ENCODE results near the gene ANG. TPM values are rescaled to one million over a fixed set of nuclear protein-coding genes. Genes with fewer than 3 reads are reported as not detected.
"Not testable (repeated sequence)": the region's sequence is repeated elsewhere in the genome, so short reads cannot be mapped to it uniquely, and the experiment has no call there.

The ANG gene
- 0.82 TPM for total RNA-seq

GRCh38 chr14:20688167-20688839 lies at the start of gene ANG:
ANG (plus strand) TSS chr14:20688764; CDS start chr14:20693565, 4,801 bp downstream.
- DNase-seq (ENCODE audit: low spot score in 2 of 2) (no peak), FAIRE-seq (no peak)

- FAIRE-seq: no peak
- no peak for DNase-seq (ENCODE audit: low spot score in 2 of 2)
Observed at GRCh38 chr14:20641591-20641990, 47.0 kb upstream of the ANG start, which contains the start of gene OR6S1. OR6S1 (minus strand) TSS chr14:20641691; CDS start chr14:20641691, 0 bp downstream.

DNA sequence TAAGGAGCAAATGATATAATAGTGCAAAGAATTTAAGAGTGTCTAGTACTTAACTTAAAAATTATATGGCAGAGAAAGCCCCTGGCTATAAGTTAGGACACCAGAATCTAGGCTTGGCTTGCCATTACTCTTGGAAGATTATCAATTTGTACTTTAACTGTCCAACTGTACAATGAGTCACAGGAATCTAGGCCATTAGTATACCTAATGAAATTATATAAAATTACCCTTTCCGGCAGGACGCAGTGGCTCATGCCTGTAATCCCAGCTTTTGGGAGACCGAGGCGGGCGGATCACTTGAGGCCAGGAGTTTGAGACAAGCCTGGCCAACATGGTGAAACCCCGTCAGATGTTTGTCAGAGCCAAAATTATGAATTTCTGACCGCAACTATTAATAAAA lies 46.4 kb upstream of the ANG start:
- DNase-seq (ENCODE audit: low spot score in 2 of 2) (no peak), FAIRE-seq (no peak)

DNA sequence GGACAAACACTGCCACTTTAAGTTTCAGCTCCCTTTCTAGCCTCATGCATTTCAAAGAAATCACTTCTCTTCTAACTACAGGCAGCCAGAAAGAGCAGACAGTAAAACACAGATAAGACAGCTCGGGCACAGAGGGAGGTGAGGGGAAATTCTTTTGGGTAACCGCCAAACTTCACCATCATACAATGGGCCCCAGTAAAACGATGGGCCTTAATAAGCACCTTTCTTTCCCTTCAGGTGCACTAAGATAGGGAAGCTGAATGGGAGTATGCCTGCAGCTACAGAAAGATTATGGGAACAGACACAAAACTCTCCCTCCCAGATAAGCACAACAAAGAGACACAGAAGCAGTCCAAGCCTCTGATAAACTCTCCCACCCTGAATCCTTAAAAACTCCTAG lies 45.8 kb upstream of the ANG start:
- not testable (repeated sequence) for DNase-seq (ENCODE audit: low spot score in 2 of 2); FAIRE-seq

DNA sequence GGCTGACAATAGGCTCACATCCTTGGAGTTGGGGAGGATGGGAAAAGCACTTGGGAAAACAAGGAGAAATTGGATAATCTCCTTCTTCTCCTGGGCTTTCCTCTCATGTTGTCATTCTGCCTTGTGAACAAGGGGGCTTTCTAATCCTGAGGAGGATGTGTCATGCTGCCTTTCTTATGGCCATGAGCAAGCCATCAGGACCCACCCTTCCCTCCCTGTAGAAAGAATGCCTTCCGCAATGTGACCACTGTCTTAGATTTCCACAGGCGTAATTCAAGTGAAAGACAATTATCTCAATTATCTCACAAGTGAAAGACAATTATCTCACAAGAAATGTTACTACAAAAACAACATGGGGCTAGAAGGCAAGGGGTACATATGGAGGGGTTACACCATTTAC lies 44.0 kb upstream of the ANG start:
- DNase-seq (ENCODE audit: low spot score in 2 of 2): no peak
- FAIRE-seq: no peak

DNA sequence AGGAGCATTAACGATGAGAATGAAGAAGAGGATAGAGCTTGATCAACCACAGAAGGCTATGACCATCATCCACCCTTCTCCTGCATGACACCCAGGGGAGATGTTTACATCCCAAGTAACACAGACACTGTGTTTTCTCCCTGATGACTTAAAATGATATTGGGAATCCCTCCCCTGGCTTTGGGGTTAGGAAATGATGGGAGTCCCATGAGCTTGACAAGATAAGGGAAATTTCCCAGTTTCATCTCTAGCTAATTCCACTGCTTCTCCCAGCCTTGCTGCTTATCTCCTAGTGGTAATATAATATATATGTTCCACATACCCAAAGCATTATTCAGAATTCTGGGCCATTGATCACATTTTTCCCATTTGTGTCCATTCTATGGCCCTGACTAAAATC lies 43.1 kb upstream of the ANG start:
- no peak for DNase-seq (ENCODE audit: low spot score in 2 of 2)
- no peak for FAIRE-seq

DNA sequence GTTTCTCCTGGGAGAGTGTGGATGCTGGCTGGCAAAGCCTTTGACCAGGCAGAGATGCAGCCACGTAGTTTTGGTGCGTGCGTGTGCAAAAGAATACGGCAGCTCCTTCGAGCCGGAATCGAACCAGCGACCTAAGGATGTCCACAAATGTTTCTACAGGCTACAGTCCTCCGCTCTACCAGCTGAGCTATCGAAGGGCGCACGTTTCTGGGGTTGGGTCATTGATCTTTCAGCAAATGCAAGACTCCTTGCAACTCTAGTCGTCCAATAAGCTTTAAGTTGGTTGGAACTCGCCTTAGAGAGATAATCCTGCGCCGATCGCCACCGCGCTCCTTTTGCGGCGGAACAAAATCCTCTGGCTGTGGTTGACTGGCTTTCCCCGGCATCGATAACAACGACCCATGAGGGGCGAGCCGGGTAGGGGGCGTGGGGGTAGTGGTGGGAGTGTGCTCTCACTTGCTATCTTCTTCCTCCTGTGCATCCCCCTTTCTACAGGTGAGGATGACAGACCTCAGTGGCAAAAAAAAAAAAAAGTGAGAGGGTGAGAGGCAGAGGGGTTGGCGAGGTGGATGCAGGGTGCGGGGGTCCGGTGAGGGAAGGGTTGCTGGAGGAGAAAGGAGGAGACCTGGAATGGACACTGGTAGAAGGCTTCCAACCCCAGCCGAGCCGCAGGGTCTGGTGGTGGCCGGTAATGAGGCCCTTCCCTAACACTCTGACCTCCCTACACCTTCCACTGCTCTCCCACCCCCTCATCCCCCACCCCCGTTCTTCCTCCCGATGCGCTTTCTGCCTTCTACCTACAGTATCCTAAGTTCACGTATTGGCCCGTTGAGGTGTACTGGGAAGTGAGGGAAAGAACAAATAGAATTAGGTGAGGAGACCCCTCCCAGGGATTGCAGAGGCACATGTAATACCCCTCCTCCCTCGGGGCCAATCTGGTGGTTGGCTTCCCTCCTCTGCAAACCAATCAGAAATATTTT lies 35.3 kb upstream of the ANG start:
- DNase-seq (ENCODE audit: low spot score in 2 of 2) (no peak), FAIRE-seq (no peak)

DNA sequence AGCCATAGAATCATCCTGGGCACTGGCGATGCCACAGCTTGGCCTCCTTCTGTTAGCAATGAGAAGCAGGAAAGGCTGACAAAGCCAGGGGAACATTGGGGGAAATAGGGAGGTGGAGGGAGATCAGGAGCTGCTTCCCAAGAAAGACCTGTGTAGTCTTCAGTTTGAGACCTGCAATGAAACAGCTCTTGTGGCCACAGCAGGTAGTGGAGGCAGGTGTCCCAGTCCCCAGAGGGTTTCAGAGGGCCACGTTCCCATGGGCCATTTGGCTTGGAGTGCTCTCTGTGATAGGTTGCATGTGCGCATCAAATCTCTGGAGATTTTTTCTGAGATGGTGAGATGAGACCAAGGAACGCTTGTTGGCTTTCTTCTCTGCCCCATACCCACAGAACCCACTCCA lies 32.7 kb upstream of the ANG start:
- no peak for FAIRE-seq
- DNase-seq (ENCODE audit: low spot score in 2 of 2): no peak

GRCh38 chr14:20656274-20656673 lies 32.3 kb upstream of the ANG start:
- FAIRE-seq (no peak), DNase-seq (ENCODE audit: low spot score in 2 of 2) (no peak)

DNA sequence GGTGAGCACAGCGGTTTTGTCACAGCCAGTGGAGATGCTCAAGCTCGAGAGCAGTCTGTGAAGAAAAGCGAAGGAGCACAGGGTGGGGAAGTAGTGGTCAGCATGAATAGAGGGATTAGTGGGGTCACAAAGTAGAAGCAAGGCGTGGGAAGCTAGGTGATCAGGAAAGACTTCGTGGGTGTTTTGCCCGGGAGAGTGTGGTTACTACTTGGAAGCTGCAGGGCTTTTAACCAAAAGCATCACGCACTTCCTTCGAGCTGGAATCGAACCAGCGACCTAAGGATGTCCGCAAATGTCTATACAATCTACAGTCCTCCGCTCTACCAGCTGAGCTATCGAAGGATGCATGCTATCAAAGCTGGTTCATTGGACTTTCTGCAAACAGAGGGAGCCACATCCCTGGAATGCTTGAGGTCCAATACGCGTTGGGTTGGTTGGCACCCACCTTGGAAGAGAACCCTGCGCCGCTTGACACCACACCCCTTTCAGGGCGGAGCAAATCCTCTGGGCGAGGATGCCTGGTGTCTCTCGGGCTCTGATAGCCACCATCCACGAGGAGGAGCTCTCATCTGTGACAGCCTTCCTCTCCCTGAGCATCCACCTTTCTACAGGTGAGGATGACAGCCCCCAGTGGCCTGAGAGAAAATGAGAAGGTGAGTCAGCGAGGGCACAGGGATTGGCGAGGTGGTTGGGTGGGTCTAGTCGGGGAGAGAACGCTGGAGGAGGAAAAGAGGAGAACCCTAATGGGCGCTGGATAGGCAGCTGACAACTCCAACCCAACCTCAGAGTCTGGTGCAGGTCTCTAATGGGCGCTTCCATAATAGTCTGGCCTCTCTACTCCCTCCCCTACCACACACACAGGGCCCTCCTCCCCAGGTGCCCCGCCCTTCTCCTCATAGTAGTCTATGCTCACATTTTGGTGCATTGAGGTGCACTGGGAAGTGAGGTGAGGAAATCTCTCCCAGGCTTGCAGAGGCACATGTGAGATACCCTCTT lies 31.1 kb upstream of the ANG start:
- DNase-seq (ENCODE audit: low spot score in 2 of 2): no peak
- no peak for FAIRE-seq

- no peak for FAIRE-seq
- no peak for DNase-seq (ENCODE audit: low spot score in 2 of 2)
Observed at GRCh38 chr14:20658246-20658645, 30.3 kb upstream of the ANG start.

DNA sequence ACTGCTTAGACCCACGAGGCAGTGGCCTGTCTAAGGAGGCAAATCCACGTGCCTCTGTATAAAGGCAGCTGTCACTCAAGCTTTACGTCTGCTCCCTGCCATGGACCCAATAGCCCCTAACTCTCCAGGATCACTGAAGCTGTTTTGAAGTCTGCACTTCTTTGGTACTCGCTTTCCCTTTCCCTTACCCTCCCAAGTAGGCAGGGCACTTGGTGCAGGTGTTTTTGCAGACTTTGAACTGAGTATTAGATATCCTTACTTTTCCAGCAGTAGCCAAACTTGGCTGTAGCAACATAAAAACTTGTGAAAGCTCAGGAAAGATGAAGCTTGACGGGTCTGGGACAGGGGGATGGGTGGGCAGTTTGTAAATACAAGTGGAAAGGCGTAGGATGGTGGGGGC lies 29.2 kb upstream of the ANG start:
- no peak for FAIRE-seq

GRCh38 chr14:20659813-20660395 lies 28.7 kb upstream of the ANG start:
- DNase-seq (ENCODE audit: low spot score in 2 of 2) (no peak), FAIRE-seq (no peak)

More for the DNA sequence above, 29.2 kb upstream of the ANG start:
- DNase-seq (ENCODE audit: low spot score in 2 of 2): no peak

- no peak for DNase-seq (ENCODE audit: low spot score in 2 of 2)
- FAIRE-seq: no peak
Observed at GRCh38 chr14:20661197-20661596, 27.4 kb upstream of the ANG start.

DNA sequence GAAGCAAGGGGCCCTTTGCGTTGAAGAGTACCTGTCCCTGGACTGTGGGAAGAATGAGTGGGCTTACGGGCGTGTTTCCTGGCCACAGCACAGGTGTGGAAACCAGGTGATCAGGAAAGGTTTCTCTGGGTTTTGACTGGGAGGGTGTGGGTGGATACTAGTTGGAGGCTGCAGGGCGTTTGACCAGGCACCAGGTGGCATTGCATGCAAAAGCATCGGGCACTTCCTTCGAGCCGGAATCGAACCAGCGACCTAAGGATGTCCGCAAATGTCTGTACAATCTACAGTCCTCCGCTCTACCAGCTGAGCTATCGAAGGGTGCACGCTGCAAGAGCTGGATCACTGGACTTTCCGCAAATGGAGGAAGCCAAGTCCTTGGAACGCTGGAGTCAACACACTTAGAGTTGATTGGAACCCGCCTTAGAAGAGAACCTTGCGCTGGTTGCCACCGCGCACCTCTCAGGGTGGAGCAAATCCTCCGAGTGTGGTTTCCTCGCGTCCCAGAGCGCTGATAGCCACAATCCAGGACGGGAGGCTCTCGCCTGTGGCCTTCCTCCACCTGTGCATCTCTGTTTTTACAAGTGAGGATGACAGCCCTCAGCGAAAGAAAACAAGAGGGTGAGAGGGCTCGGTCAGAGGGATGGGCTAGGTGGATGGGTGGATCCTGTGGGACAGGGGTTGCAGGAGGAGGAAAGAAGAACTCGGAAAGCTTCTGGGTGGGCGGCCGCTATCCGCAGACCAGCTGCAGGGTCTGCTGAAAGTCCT lies 25.4 kb upstream of the ANG start:
- FAIRE-seq (no peak), DNase-seq (ENCODE audit: low spot score in 2 of 2) (no peak)

DNA sequence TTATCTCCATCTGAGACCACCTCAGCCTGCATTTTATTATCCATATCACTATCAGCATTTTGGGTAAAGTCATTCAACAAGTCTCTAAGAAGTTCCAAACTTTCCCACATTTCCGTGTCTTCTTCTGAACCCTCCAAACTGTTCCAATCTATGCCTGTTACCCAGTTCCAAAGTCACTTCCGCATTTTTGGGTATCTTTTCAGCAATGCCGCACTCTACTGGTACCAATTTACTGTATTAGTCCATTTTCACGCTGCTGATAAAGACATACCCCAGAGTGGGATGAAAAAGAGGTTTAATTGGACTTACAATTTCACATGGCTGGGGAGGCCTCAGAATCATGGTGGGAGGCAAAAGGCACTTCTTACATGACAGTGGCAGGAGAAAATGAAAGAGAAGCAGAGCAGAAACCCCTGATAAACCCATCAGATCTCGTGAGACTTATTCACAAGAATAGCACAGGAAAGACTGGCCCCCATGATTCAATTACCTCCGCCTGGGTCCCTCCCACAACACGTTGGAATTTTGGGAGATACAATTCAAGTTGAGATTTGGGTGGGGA lies 22.1 kb upstream of the ANG start:
- not testable (repeated sequence) for FAIRE-seq; DNase-seq (ENCODE audit: low spot score in 2 of 2)

- DNase-seq (ENCODE audit: low spot score in 2 of 2) (no peak), FAIRE-seq (no peak)
Observed at GRCh38 chr14:20667957-20668356, 20.6 kb upstream of the ANG start.

- no peak for DNase-seq (ENCODE audit: low spot score in 2 of 2)
- no peak for FAIRE-seq
Observed at GRCh38 chr14:20668969-20669368, 19.6 kb upstream of the ANG start.

All from frontal cortex (tissue), 4 donors.